K562 treated with DMSO at 1 percent for 48 hours (cell line): Measurements from ENCODE around the gene C1GALT1C1. TPM values are rescaled to one million over a fixed set of nuclear protein-coding genes. Genes with fewer than 3 reads are reported as not detected.

Experiments used
- total RNA-seq: library from RNA; unstranded; fragments of 300-600 nt; gene quantifications from 2 replicates; pipeline ENCODE4 v1.2.3, GENCODE V29; 2022; ENCODE audit warnings: low replicate concordance; ENCODE audit errors: extremely low read depth

The C1GALT1C1 gene
- not detected in 2 replicates for total RNA-seq

DNA sequence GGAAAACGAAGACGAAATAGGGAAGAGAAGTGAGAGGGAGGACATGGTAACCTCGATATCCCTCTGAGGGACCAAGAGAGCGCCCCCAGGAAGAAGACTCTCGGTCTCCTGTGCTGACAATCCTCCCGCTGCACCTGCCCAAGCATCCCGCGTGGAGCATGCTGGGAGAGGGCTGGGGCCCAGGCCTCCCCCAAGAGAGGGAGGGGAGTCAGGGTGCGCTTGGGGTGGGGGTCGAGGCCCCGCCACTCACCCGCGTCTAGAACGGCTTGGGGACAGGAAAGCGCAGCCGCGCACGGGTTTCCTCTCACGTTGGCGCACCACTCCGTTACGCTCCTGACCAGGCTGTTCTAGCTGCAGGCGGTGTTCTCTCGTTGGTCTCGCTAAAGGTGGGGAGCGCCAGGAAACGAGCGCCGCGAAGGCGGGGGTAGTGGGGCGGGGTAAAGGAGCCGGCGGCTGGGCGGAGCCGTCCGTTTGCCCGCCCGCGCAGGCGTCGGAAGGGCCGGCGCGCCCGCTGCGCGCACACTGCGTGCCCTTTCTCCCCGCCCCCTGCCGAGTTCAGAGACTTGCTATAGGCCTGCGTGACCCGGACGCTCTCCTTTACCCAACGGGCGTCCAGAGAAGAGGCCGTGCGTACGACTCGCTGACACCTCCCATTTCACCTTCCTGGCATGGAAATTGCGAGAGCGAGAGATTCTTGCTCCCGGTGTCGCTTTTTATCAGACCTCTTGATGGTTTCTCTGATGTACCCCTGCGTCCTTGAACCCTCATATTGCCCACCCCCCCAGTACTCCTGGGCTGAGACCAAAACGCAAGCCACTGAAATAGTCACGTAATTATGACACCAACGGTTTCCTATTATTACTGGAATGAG, at the start of gene C1GALT1C1:
Gene C1GALT1C1, minus strand, starts transcription at position 388 of the 871 bp plus-strand sequence. CDS start 2,888 bp downstream, outside the sequence.

DNA sequence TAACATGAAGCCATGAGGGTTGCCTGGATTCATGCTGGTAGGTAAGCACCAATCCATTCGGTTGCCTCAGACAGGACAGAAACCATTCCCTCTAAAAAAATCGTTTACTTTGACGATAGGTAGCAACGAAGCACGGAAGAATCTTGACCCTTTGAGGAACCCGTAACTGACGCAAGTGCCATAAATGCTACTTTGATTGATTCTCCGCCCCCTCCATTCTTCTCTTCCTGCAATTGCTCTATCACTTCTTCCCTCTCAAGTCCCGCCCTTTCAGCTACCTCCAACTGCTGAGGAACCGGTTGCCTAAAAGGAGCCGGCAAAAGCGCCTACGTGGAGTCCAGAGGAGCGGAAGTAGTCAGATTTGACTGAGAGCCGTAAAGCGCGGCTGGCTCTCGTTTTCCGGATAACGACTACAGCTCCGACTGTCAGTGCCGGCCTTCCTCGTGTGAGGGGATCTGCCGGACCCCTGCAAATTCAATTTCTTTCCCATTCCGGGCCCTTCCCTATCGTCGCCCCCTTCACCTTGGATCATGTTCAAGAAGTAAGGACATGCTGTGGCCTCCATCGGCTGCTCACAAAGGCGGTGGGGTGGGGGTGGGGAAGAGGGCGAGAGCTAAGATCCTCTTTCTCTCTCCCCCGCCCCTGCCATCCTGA, 26.0 kb downstream of the C1GALT1C1 start, which contains the start of gene MCTS1:
Gene MCTS1, plus strand, starts transcription at position 395 of the 654 bp plus-strand sequence. Its CDS starts 136 bp downstream, at position 531.

Other genes starting within 250 kb of the C1GALT1C1 start
- not detected in 2 replicates for gene LAMP2, start 160.8 kb downstream of the C1GALT1C1 start, total RNA-seq
- not detected in 2 replicates for gene CUL4B, start 69.1 kb downstream of the C1GALT1C1 start, total RNA-seq
- gene MCTS1, start 26.0 kb downstream of the C1GALT1C1 start, total RNA-seq: not detected in 2 replicates
- gene CT47B1, start 245.8 kb upstream of the C1GALT1C1 start, total RNA-seq: not detected in 2 replicates